Astrocyte (in vitro differentiated cells and primary cell): ENCODE data around the gene RFTN1. TPM values are rescaled to one million over a fixed set of nuclear protein-coding genes. Genes with fewer than 3 reads are reported as not detected.

Source experiments
- DNase-seq: peaks from one replicate; pipeline ENCODE4 v3.0.0-alpha.2; 2010; ENCODE audit warnings: low read depth
- FAIRE-seq: peaks from 2 replicates; lab custom pipeline; 2011; peaks lifted over from hg19 to GRCh38; lab: Jason Lieb, UNC
- H2AFZ ChIP-seq: 2 replicates; pipeline ENCODE4 v1.6.0; 2012; ENCODE audit warnings: low read depth, low read length, inconsistent platforms
- H3K27ac ChIP-seq: 2 replicates; pipeline ENCODE4 v1.5.1; 2011; ENCODE audit warnings: low read depth, low read length, inconsistent platforms
- H3K27me3 ChIP-seq: 2 replicates; pipeline ENCODE4 v1.6.0; 2011; ENCODE audit warnings: low read length, inconsistent platforms; ENCODE audit not compliant: insufficient read depth
- H3K36me3 ChIP-seq: 2 replicates; pipeline ENCODE4 v1.5.1; 2011; ENCODE audit warnings: low read length, inconsistent platforms; ENCODE audit not compliant: insufficient read depth
- H3K4me1 ChIP-seq: 2 replicates; pipeline ENCODE4 v1.5.1; 2011; ENCODE audit warnings: low read length, inconsistent platforms; ENCODE audit not compliant: insufficient read depth
- H3K4me2 ChIP-seq: 2 replicates; pipeline ENCODE4 v1.6.0; 2012; ENCODE audit warnings: low read length, inconsistent platforms
- H3K4me3 ChIP-seq: 2 replicates; pipeline ENCODE4 v1.5.1; 2011; ENCODE audit warnings: low read depth, mild to moderate bottlenecking, low read length, inconsistent platforms; ENCODE audit not compliant: insufficient read depth
- H3K79me2 ChIP-seq: 2 replicates; pipeline ENCODE4 v1.6.0; 2012; ENCODE audit warnings: mild to moderate bottlenecking, low read length, inconsistent platforms; ENCODE audit not compliant: insufficient read depth
- H3K9ac ChIP-seq: 2 replicates; pipeline ENCODE4 v1.6.0; 2012; ENCODE audit warnings: mild to moderate bottlenecking, low read length, inconsistent platforms
- H3K9me3 ChIP-seq: 2 replicates; pipeline ENCODE4 v1.5.1; 2012; ENCODE audit warnings: low read depth, mild to moderate bottlenecking, low read length, inconsistent platforms; ENCODE audit not compliant: insufficient read depth
- H4K20me1 ChIP-seq: 2 replicates; pipeline ENCODE4 v1.6.0; 2012; ENCODE audit warnings: low read length, inconsistent platforms; ENCODE audit not compliant: insufficient read depth
- H3K27ac Mint-ChIP-seq: one replicate; pipeline ENCODE4 v1.8.0; 2021; ENCODE audit warnings: mild to moderate bottlenecking, mixed read lengths; ENCODE audit not compliant: unreplicated experiment
- H3K27me3 Mint-ChIP-seq: one replicate; pipeline ENCODE4 v1.8.0; 2021; ENCODE audit warnings: low read depth, mixed read lengths; ENCODE audit not compliant: unreplicated experiment
- H3K36me3 Mint-ChIP-seq: one replicate; pipeline ENCODE4 v1.8.0; 2021; ENCODE audit warnings: low read depth, mixed read lengths; ENCODE audit not compliant: unreplicated experiment
- H3K4me1 Mint-ChIP-seq: one replicate; pipeline ENCODE4 v1.8.0; 2021; ENCODE audit warnings: low read depth, mixed read lengths; ENCODE audit not compliant: unreplicated experiment
- H3K4me3 Mint-ChIP-seq: one replicate; pipeline ENCODE4 v1.8.0; 2021; ENCODE audit warnings: mild to moderate bottlenecking, moderate library complexity, mixed read lengths; ENCODE audit not compliant: unreplicated experiment
- H3K9me3 Mint-ChIP-seq: one replicate; pipeline ENCODE4 v1.8.0; 2021; ENCODE audit warnings: mild to moderate bottlenecking, mixed read lengths; ENCODE audit not compliant: unreplicated experiment
- CTCF ChIP-seq: IDR thresholded peaks from 2 replicates; pipeline ENCODE4 v1.5.1; 2011; ENCODE audit warnings: low read depth, mild to moderate bottlenecking, inconsistent platforms, low read length, moderate library complexity; ENCODE audit not compliant: insufficient read depth
- EZH2 ChIP-seq: IDR thresholded peaks from 2 replicates; pipeline ENCODE4 v1.6.1; 2012; ENCODE audit warnings: mild to moderate bottlenecking, low read length, inconsistent platforms; ENCODE audit not compliant: insufficient read depth
- total RNA-seq: library from RNA; stranded (reverse); gene quantifications from 2 replicates; pipeline ENCODE4 v1.2.1, GENCODE V29; 2021

The RFTN1 gene
- total RNA-seq, 1 donor from 2014 or later, result 49.5 TPM

- Histone ChIP-seq H3K9me3 (no peaks in the 10 kb centered on the region), H2AFZ (no peak overlapping the region), H4K20me1 (peaks cover 8% of the 10 kb centered on the region), H3K4me1 (no peaks in the 10 kb centered on the region), H3K9ac (no peak overlapping the region), H3K36me3 (peaks cover 3% of the 10 kb centered on the region), H3K27me3 (no peaks in the 10 kb centered on the region), H3K27ac (no peak overlapping the region), H3K79me2 (no peaks in the 10 kb centered on the region), H3K4me3 (no peak overlapping the region), H3K4me2 (no peak overlapping the region)
- FAIRE-seq (no peak), DNase-seq (no peak)
- TF ChIP-seq CTCF (no peak), EZH2 (no peak)
- peaks cover 21% of the 10 kb centered on the region for H3K4me1 Mint-ChIP-seq
- H3K27me3 Mint-ChIP-seq, result no peaks in the 10 kb centered on the region
- H3K27ac Mint-ChIP-seq, result no peak overlapping the region
- peaks cover 5% of the 10 kb centered on the region for H3K36me3 Mint-ChIP-seq
- no peak overlapping the region for H3K4me3 Mint-ChIP-seq
- peaks cover 2% of the 10 kb centered on the region for H3K9me3 Mint-ChIP-seq
Observed at GRCh38 chr3:16289144-16289889, 224.2 kb downstream of the RFTN1 start.

GRCh38 chr3:16288664-16289063 lies 224.8 kb downstream of the RFTN1 start:
- DNase-seq (no peak), FAIRE-seq (no peak)
- Histone ChIP-seq H3K36me3 (peaks cover 3% of the 10 kb centered on the region), H3K9ac (no peak overlapping the region), H2AFZ (no peak overlapping the region), H3K4me1 (no peaks in the 10 kb centered on the region), H3K4me2 (no peak overlapping the region), H4K20me1 (peaks cover 8% of the 10 kb centered on the region), H3K4me3 (no peak overlapping the region), H3K79me2 (no peaks in the 10 kb centered on the region), H3K9me3 (no peaks in the 10 kb centered on the region), H3K27me3 (no peaks in the 10 kb centered on the region), H3K27ac (no peak overlapping the region)
- Mint-ChIP-seq H3K4me1 (peaks cover 21% of the 10 kb centered on the region), H3K27me3 (no peaks in the 10 kb centered on the region), H3K4me3 (no peak overlapping the region), H3K27ac (no peak overlapping the region), H3K36me3 (peaks cover 2% of the 10 kb centered on the region), H3K9me3 (no peaks in the 10 kb centered on the region)
- no peak for TF ChIP-seq EZH2
- TF ChIP-seq CTCF, result no peak
